A549 (cell line): ENCODE measurements around the gene POP4.

Experiments
- BHLHE40 ChIP-seq: IDR thresholded peaks from 2 replicates; pipeline ENCODE4 v1.6.1; 2012; ENCODE audit warnings: low read depth, low read length, inconsistent platforms
- CTCF ChIP-seq: fragments of >200 bp; sonication (Bioruptor Twin); formaldehyde crosslinking; IDR thresholded peaks from 3 replicates; pipeline ENCODE4 v1.5.1; 2016
- EP300 ChIP-seq, 2 experiments: fragments of >200 bp; sonication (Bioruptor Twin); formaldehyde crosslinking; IDR thresholded peaks; 2 replicates in 1 of 2; 3 replicates in 1 of 2; pipeline ENCODE4 v1.6.1; 2016 to 2017
- ESRRA ChIP-seq: fragments of 150-350 bp; IDR thresholded peaks from 2 replicates; pipeline ENCODE4 v1.6.1; 2014; ENCODE audit warnings: mild to moderate bottlenecking, low read length, borderline replicate concordance
- FOSL2 ChIP-seq, 2 experiments: fragments of 450-650 bp in 1 of 2; fragments of >200 bp in 1 of 2; sonication (Bioruptor Twin) in 1 of 2; formaldehyde crosslinking; IDR thresholded peaks; 2 replicates each; pipeline versions ENCODE4 v1.5.0 to v1.6.1; 2016 to 2020; ENCODE audit warnings: mild to moderate bottlenecking in 1 of 2, moderate library complexity in 1 of 2
- HMGXB4 ChIP-seq: fragments of 250-450 bp; sonication (Bioruptor Pico); IDR thresholded peaks from 2 replicates; pipeline ENCODE4 v1.5.0; 2021; ENCODE audit warnings: mild to moderate bottlenecking, moderate library complexity, borderline replicate concordance
- HOXB5 ChIP-seq: fragments of 250-450 bp; sonication (Bioruptor Pico); IDR thresholded peaks from 2 replicates; pipeline ENCODE4 v1.5.0; 2020; ENCODE audit warnings: mild to moderate bottlenecking, moderate library complexity
- MAFK ChIP-seq: fragments of 450-650 bp; IDR thresholded peaks from 2 replicates; pipeline ENCODE4 v1.6.1; 2014; ENCODE audit not compliant: partially characterized antibody
- MAX ChIP-seq: IDR thresholded peaks from 2 replicates; pipeline ENCODE4 v1.6.1; 2012
- MYC ChIP-seq: IDR thresholded peaks from 2 replicates; pipeline ENCODE4 v1.6.1; 2012; ENCODE audit warnings: mild to moderate bottlenecking, inconsistent platforms, low read length, improper control_type of control experiment, borderline replicate concordance
- POLR2A ChIP-seq: IDR thresholded peaks from 2 replicates; pipeline ENCODE4 v1.6.1; 2012; ENCODE audit warnings: mild to moderate bottlenecking, low read length
- POLR2AphosphoS2 ChIP-seq: conservative IDR thresholded peaks from 2 replicates; pipeline ENCODE4 v1.6.1; 2012; ENCODE audit warnings: low read length, improper control_type of control experiment, inconsistent platforms
- REST ChIP-seq: fragments of 200-600 bp; sonication (generic); IDR thresholded peaks from 2 replicates; pipeline ENCODE4 v1.6.1; 2016; ENCODE audit warnings: antibody characterized with exemption, mild to moderate bottlenecking, moderate library complexity
- USF2 ChIP-seq: fragments of 450-650 bp; IDR thresholded peaks from 2 replicates; pipeline ENCODE4 v1.6.1; 2014; ENCODE audit warnings: antibody characterized with exemption

GRCh38 chr19:29603308-29603707 is 2.8 kb upstream of the POP4 start:
- TF ChIP-seq REST (no peak), CTCF (no peak), HOXB5 (CRISPR knock-in tag) (no peak), POLR2A (no peak; the same call in 1 of the 2 replicates), BHLHE40 (no peak), MYC (no peak), USF2 (no peak), ESRRA (no peak), HMGXB4 (CRISPR knock-in tag) (no peak), MAFK (no peak), EP300 (IDR thresholded peaks at IDR 0.05) (no peak), MAX (no peak), FOSL2 (IDR thresholded peaks at IDR 0.05) (no peak), FOSL2 (CRISPR knock-in tag; IDR thresholded peaks at IDR 0.05) (no peak), POLR2AphosphoS2 (no peak)
